ENCODE results near the gene HARS1.

DNA sequence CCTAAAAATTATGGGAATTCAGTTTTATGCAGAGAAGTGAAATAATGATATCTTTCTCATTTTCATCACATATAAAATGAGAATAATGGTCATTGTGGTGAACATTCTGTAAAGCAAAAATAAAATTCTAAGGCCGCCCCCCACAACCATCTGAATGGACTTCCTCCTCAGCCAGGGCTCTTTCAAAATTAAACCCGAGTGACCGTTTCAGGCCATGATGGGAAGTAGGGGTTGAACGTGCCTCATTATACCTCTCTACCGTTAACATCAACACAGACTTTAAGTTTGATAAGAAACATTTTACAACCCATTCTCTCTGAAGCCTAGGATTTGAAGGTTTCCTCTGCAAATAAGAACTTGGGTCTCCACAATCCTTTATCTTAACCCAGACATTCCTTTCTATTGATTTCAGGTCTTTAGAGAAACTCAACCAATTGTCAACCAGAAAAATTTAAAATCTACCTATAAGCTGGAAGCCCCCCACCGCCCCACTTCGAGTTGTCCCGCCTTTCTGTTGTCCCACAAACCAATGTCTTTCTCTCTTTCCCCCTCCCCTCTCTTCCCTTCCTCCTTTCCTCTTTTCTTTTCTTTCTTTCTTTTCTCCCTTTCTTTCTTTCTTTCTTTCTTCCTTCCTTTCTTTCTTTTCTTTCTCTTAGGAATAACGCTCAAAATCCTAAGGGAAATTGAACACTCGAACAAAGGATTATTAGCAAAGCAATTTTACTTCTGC is 53.6 kb downstream of the HARS1 start:
- TF ChIP-seq, protein P1, sequence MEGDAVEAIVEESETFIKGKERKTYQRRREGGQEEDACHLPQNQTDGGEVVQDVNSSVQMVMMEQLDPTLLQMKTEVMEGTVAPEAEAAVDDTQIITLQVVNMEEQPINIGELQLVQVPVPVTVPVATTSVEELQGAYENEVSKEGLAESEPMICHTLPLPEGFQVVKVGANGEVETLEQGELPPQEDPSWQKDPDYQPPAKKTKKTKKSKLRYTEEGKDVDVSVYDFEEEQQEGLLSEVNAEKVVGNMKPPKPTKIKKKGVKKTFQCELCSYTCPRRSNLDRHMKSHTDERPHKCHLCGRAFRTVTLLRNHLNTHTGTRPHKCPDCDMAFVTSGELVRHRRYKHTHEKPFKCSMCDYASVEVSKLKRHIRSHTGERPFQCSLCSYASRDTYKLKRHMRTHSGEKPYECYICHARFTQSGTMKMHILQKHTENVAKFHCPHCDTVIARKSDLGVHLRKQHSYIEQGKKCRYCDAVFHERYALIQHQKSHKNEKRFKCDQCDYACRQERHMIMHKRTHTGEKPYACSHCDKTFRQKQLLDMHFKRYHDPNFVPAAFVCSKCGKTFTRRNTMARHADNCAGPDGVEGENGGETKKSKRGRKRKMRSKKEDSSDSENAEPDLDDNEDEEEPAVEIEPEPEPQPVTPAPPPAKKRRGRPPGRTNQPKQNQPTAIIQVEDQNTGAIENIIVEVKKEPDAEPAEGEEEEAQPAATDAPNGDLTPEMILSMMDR (IDR thresholded peaks at IDR 0.05), result no peak
- no peak for TF ChIP-seq ZFX (IDR thresholded peaks at IDR 0.05; ENCODE audit: borderline replicate concordance)

All from 22Rv1 (cell line).